ENCODE measurements around the gene CCNA2. TPM values are rescaled to one million over a fixed set of nuclear protein-coding genes. Genes with fewer than 3 reads are reported as not detected.

Gene CCNA2
- polyA plus RNA-seq, 3 donors, result 0.20 to 0.23 TPM; not detected in 1

DNA sequence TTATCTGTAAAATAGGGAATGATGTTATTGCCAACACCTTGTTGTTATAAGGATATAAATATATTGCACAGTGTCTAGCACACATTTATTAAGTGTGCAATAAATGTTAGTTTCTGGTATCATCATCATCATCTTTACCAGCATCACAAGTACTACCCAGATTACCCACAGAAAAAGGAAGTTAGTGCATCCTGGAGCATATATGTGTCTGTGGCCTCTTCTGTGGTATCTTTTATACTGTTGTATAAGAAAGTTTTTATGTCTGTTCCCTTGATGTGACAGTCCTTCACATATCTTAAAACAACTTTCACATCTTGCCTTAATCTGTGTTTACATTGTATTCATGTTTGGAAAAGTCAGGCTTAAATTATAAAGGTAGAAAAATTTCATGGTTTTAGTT is 12.6 kb downstream of the CCNA2 start:
- Histone ChIP-seq H3K36me3 (replicated peaks in 1 of 2; ENCODE audit: control insufficient read depth in 1 of 2, insufficient read depth in 2 of 2, low read length in 2 of 2) (peaks cover 73 to 96% of the 10 kb centered on the region in 2 donors), H3K4me2 (replicated peaks; ENCODE audit: extremely low read depth, low read length, poor library complexity, severe bottlenecking) (no peak overlapping the region), H3K9me3 (replicated peaks in 1 of 2; ENCODE audit: control insufficient read depth in 1 of 2, insufficient read depth in 1 of 2, low read length in 2 of 2) (no peaks in the 10 kb centered on the region), H3K4me1 (ENCODE audit: control insufficient read depth in 1 of 2, insufficient read depth in 2 of 2, low read length in 2 of 2) (no peaks in the 10 kb centered on the region), H3K27me3 (ENCODE audit: control insufficient read depth in 2 of 2, insufficient read depth in 2 of 2, low read length in 2 of 2) (no peaks in the 10 kb centered on the region), H2AFZ (ENCODE audit: insufficient read depth, low read depth, low read length, poor library complexity, severe bottlenecking) (no peak overlapping the region), H3K9ac (ENCODE audit: insufficient read depth, low read length, poor library complexity, severe bottlenecking) (no peak overlapping the region), H4K20me1 (ENCODE audit: insufficient read depth, low read length) (no peaks in the 10 kb centered on the region), H3K27ac (ENCODE audit: low read depth in 1 of 2, low read length in 2 of 2) (no peak overlapping the region), H3K4me3 (replicated peaks in 1 of 3; ENCODE audit: low read depth in 2 of 3, low read length in 3 of 3) (no peak overlapping the region), H3K79me2 (ENCODE audit: insufficient read depth, low read length) (peaks cover 8% of the 10 kb centered on the region)
- Mint-ChIP-seq H3K4me3 (no peak overlapping the region), H3K27me3 (ENCODE audit: low read depth in 3 of 3) (no peaks in the 10 kb centered on the region), H3K9me3 (peaks cover 0 to 2% (median 0%) of the 10 kb centered on the region in 7 donors), H3K4me1 (no peaks in the 10 kb centered on the region), H3K27ac (no peak overlapping the region), H3K36me3 (peaks cover 51 to 76% of the 10 kb centered on the region in 2 donors)
- DNase-seq, result no peak
- intact Hi-C loops (cut with micrococcal nuclease), result no loop called here
- TF ChIP-seq, protein P1, sequence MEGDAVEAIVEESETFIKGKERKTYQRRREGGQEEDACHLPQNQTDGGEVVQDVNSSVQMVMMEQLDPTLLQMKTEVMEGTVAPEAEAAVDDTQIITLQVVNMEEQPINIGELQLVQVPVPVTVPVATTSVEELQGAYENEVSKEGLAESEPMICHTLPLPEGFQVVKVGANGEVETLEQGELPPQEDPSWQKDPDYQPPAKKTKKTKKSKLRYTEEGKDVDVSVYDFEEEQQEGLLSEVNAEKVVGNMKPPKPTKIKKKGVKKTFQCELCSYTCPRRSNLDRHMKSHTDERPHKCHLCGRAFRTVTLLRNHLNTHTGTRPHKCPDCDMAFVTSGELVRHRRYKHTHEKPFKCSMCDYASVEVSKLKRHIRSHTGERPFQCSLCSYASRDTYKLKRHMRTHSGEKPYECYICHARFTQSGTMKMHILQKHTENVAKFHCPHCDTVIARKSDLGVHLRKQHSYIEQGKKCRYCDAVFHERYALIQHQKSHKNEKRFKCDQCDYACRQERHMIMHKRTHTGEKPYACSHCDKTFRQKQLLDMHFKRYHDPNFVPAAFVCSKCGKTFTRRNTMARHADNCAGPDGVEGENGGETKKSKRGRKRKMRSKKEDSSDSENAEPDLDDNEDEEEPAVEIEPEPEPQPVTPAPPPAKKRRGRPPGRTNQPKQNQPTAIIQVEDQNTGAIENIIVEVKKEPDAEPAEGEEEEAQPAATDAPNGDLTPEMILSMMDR (IDR thresholded peaks at IDR 0.05), result no peak

DNA sequence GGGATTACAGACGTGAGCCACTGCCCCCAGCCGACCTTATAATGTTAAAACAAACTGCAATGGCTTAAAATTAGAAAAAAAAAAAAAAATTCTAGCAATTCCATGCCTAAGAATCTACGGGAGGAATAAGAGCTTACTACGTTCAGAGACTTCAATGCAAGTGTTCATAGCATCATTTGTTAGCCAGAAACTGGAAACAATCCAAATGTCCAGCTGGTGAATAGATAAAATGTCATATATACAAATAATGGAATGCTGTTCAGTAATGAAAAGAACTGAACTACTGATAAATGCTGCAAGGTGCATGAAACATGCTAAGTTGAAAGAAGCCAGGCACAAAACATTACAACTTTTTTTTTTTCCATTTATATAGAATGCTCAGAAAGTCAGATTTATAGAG is 17.3 kb downstream of the CCNA2 start:
- Mint-ChIP-seq H3K36me3 (peaks cover 51 to 70% of the 10 kb centered on the region in 2 donors), H3K9me3 (peaks cover 0 to 2% (median 0%) of the 10 kb centered on the region in 7 donors), H3K27ac (no peak overlapping the region), H3K4me3 (no peak overlapping the region), H3K27me3 (ENCODE audit: low read depth in 3 of 3) (no peaks in the 10 kb centered on the region), H3K4me1 (peaks cover 8% of the 10 kb centered on the region)
- intact Hi-C loops (cut with micrococcal nuclease), result no loop called here
- Histone ChIP-seq H2AFZ (ENCODE audit: insufficient read depth, low read depth, low read length, poor library complexity, severe bottlenecking) (no peak overlapping the region), H3K9ac (ENCODE audit: insufficient read depth, low read length, poor library complexity, severe bottlenecking) (no peak overlapping the region), H3K4me3 (replicated peaks in 1 of 3; ENCODE audit: low read depth in 2 of 3, low read length in 3 of 3) (no peak overlapping the region), H3K36me3 (replicated peaks in 1 of 2; ENCODE audit: control insufficient read depth in 1 of 2, insufficient read depth in 2 of 2, low read length in 2 of 2) (peaks cover 56 to 85% of the 10 kb centered on the region in 2 donors), H3K79me2 (ENCODE audit: insufficient read depth, low read length) (peaks cover 34% of the 10 kb centered on the region), H4K20me1 (ENCODE audit: insufficient read depth, low read length) (no peaks in the 10 kb centered on the region), H3K4me2 (replicated peaks; ENCODE audit: extremely low read depth, low read length, poor library complexity, severe bottlenecking) (no peak overlapping the region), H3K4me1 (ENCODE audit: control insufficient read depth in 1 of 2, insufficient read depth in 2 of 2, low read length in 2 of 2) (peaks cover 4 to 10% of the 10 kb centered on the region in 2 donors), H3K27ac (ENCODE audit: low read depth in 1 of 2, low read length in 2 of 2) (no peak overlapping the region), H3K27me3 (ENCODE audit: control insufficient read depth in 2 of 2, insufficient read depth in 2 of 2, low read length in 2 of 2) (no peaks in the 10 kb centered on the region), H3K9me3 (replicated peaks in 1 of 2; ENCODE audit: control insufficient read depth in 1 of 2, insufficient read depth in 1 of 2, low read length in 2 of 2) (no peaks in the 10 kb centered on the region)
- no peak for DNase-seq
- WGBS (ENCODE audit: insufficient coverage), result 90% methylated on average over 2 of the region's 4 CpGs
- TF ChIP-seq, protein P1 (IDR thresholded peaks at IDR 0.05), result no peak
